Sciatic nerve (tissue), 2 donors: ENCODE data around the gene SLC22A14. TPM values are rescaled to one million over a fixed set of nuclear protein-coding genes. Genes with fewer than 3 reads are reported as not detected.

Experiments
- ATAC-seq: fragments of 200-7000 bp; cut with Tn5 transposase; one replicate; pipeline ENCODE4 v1.9.1; 2020; ENCODE audit warnings: mild to moderate bottlenecking, moderate library complexity
- DNase-seq: peaks from one replicate; pipeline ENCODE4 v3.0.0-alpha.2; 2020; ENCODE audit warnings: low spot score
- intact Hi-C: fragments of 100-400 bp; cut with DNase I; formaldehyde crosslinking; loops from one replicate; pipeline ENCODE4 v1.14.2; 2022
- total RNA-seq: library from RNA; stranded (reverse); fragmentation: NEBNext Ultra II Directional; extraction: Animal tissue kit (Norgen Biotek cat#: 25700); gene quantifications from one replicate; pipeline ENCODE4 v1.2.1, GENCODE V29; 2021
- donor health status: DM: no; HTN: no; CAD: no.
- donor health status: DM: no; HTN: no; CAD: no.

The SLC22A14 gene
- total RNA-seq, 1 donor from 2014 or later = 0.13 TPM

DNA sequence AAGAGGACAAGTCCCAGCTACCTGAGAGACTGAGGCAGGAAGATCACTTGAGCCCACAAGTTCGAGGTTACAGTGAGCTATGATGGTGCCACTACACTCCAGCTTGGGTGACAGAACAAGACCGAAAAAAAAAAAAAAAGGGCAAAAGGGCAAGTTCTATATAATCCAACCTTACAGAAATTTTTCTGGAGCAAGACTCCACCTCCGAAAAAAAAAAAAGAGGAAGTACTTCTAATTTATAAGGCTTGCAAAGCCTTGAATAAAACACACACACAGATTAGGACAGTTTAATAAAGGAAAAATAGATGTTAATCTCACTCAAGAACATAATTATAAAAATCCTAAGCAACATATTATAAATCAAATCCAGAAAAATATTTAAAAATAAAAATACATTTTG lies 50.1 kb downstream of the SLC22A14 start:
- ATAC-seq (no peak), DNase-seq (no peak)
- intact Hi-C loops = no loop called here

DNA sequence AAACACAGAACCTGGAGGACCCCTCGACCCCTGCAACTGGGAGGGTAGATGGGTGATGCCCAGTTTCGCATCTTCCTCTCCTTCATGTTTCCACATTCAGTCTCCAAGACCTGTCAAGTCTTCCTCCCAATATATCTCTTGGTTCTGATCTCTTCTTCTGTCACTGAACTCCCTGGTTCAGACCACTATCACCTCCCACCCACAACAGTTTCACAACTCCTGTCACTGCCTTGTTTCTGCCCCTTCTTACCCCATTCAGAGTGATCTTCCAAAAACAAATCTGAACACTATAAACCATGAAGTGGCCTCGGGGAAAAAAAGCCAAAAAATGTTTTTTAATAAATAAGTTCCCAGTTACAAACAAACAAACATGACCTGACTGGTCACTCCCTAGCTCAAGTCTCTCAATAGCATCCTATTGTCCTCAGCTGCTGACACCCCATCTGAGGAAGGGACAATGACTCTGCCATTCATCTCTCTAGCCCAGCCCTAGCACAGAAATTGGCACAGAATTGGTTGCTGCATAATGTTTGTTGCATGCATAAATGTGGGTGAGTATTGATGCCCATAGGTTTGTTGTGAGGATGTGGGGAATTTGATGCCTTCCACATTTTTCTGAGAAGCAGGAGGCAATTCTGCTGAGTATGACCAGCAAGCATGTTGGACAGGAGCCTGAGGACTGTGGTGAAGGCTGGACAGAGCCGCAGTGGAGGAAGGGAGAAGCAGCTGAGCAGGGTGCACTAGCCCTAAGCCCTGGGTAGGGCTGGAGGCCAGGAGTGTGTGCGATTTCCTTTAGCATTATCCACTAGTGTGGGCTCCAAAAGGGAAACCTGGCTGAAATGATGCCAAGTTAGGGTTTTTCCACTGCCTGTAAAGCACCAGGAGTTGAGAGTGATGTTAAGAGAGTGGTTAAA lies 52.3 kb downstream of the SLC22A14 start:
- intact Hi-C loops = no loop called here
- DNase-seq (no peak), ATAC-seq (peak; percentile 58)

- intact Hi-C loops = no loop called here
- DNase-seq = no peak
- ATAC-seq = no peak
Observed at GRCh38 chr3:38335263-38335662, 53.2 kb downstream of the SLC22A14 start.

GRCh38 chr3:38337703-38338102 lies 55.6 kb downstream of the SLC22A14 start:
- no peak for DNase-seq
- intact Hi-C loops = no loop called here
- ATAC-seq = no peak

GRCh38 chr3:38343797-38344594 lies 61.9 kb downstream of the SLC22A14 start:
- ATAC-seq = no peak
- intact Hi-C loops = no loop called here
- no peak for DNase-seq

- DNase-seq (no peak), ATAC-seq (peak; percentile 58)
- intact Hi-C loops = no loop called here
Observed at GRCh38 chr3:38345879-38346586, 63.9 kb downstream of the SLC22A14 start.

GRCh38 chr3:38346587-38347410 lies 64.7 kb downstream of the SLC22A14 start, which contains the start of gene XYLB:
Gene XYLB (plus strand): TSS chr3:38346785. CDS start chr3:38346869, 84 bp downstream.
- DNase-seq (peak; percentile 93), ATAC-seq (peak; percentile 99)
- intact Hi-C loops = no loop called here

DNA sequence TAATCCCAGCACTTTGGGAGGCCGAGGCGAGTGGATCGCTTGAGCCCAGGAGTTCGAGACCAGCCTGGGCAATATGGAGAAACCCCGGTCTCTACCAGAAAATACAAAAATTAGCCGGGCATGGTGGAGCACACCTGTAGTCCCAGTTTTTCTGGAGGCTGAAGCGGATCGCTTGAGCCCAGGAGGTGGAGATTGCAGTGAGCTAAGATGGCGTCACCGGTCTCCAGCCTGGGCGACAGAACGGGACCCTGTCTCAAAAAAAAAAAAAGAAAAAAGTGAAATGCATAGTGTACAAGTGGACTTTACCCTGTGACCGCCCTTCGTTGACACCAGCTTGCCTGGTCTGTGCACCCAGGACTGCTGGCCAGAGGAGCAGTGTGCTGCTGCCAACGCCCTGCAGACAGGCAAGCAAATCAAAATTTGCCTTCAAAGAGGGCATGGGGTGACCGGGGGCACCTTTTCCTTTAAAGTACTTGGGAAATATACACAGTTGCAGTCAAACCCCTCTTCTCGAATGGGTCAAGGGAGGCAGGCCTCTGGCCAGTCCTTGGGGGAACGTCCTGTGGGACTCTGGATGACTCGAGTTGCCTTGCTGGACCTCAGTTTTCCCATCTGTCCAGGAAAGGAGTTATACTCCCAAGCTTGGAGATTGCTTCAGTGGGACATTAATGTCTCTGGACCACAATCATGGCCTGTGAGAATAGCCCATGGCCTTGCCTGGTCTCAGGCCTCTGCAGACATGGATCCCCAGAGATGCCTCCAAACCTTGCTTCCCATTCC lies 65.5 kb downstream of the SLC22A14 start:
- intact Hi-C loops = no loop called here
- no peak for ATAC-seq
- no peak for DNase-seq

DNA sequence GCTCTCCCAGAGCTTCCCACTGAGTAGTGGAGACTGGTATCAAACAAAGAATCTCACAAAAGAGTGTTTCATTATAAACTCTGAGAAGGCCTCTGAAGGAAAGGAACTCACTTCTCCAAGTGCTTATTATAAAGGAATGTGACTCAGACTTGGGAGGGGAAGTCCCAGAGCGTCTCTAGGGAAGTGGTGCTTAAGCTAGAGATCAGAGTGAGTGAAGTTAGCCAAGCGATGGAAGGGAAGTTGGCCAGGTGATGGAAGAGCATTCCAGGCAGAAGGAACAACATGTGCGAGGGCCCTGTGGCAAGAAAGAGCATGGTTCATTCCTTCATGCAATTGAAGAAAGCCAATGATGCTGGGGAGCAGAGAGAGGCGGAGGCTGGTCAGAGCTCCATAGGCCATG lies 66.8 kb downstream of the SLC22A14 start:
- intact Hi-C loops = no loop called here
- ATAC-seq = no peak
- DNase-seq = no peak

- intact Hi-C loops = no loop called here
- DNase-seq (no peak), ATAC-seq (no peak)
Observed at GRCh38 chr3:38349684-38350359, 67.7 kb downstream of the SLC22A14 start.

DNA sequence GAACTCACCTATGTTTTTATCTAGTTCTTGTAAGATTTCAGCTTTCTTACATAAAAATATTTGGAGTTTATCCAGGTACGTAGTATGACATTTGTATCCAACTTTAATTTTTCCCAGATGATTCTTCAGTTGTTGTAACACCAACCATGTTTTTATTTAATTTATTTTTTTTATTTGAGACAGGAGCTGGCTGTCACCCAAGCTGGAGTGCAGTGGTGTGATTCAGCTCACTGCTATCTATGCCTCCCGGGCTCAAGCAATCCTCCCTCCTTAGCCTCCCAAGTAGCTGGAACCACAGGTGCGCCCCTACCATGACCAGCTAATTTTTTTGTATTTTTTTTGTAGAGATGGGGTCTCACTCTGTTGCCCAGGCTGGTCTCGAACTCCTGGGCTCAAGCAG lies 71.1 kb downstream of the SLC22A14 start:
- no peak for ATAC-seq
- intact Hi-C loops = no loop called here
- DNase-seq = no peak

DNA sequence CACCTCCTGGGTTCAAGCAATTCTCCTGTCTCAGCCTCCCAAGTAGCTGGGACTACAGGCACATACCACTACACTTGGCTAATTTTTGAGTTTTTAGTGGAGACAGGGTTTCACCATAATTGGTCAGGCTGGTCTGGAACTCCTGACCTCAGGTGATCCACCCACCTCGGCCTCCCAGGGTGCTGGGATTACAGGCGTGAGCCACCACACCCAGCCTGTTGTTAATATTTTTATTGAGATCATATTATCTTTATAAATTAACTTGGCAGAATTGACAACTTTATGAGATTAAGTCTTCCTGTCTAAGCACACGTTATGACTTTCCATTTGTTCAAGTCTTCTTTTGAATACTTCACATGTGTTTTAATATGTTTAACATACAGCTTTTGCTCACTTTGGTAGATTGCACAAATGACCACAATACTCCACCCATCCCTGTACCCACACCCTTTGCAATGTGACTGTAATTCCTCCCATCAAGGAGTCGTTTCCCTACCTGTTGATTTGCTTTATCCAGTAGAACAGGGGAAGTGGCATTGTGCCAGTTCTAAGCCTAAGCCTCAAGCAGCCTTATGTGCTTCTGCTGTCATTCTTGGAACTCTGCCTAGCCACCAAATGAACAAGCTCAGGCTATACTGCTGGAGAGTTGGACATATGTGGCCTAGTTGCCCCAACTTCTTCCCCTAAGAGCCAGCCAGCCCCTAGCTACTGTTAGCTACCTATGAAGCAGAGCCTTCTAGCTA lies 72.7 kb downstream of the SLC22A14 start:
- ATAC-seq (no peak), DNase-seq (no peak)
- intact Hi-C loops = no loop called here

DNA sequence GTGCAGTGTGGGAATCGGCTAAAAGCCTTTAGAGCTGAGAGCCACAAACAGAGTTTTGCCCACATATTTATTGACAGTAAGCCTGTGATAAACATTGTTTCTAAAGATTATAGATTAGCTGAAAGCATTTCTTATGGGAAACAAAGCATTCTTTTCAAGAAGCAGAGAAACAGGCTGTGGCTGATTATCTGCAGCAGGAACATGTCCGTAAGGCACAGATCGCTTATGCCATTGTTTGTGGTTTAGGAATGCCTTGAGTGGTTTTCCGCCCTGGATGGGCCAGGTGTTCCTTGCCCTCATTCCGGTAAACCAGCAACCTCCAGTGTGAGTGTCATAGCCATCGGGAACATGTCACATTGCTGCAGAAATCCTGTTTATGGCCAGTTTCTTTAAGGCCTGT lies 76.9 kb downstream of the SLC22A14 start:
- intact Hi-C loops = no loop called here
- DNase-seq (no peak), ATAC-seq (no peak)

- intact Hi-C loops = no loop called here
- no peak for ATAC-seq
Observed at GRCh38 chr3:38360345-38360744, 78.3 kb downstream of the SLC22A14 start.

GRCh38 chr3:38361496-38361895 lies 79.4 kb downstream of the SLC22A14 start:
- ATAC-seq = no peak
- no peak for DNase-seq
- intact Hi-C loops = no loop called here

More at GRCh38 chr3:38360345-38360744, 78.3 kb downstream of the SLC22A14 start:
- no peak for DNase-seq

GRCh38 chr3:38362825-38363224 lies 80.7 kb downstream of the SLC22A14 start:
- DNase-seq (no peak), ATAC-seq (no peak)
- intact Hi-C loops = no loop called here
